ENCODE results near the gene GDI1.

- TF ChIP-seq POLR2A (IDR thresholded peaks at IDR 0.05; ENCODE audit: low read length) (no peak), GATA1 (IDR thresholded peaks at IDR 0.05; ENCODE audit: low read depth, low read length) (no peak)
Observed at GRCh38 chrX:154437971-154438893, 1.3 kb downstream of the GDI1 start.
